NCI-H1436 treated with DMSO at 0.1 percent for 48 hours (cell line): Measurements from ENCODE around the gene RCSD1.

Source experiments
- DNase-seq: peaks from one replicate; lab custom pipeline; 2025; lab: John Stamatoyannopoulos, UW

RCSD1 gene

GRCh38 chr1:167746013-167746672, 116.1 kb downstream of the RCSD1 start:
- no peak for DNase-seq

- no peak for DNase-seq
Observed at GRCh38 chr1:167746988-167747655, 117.1 kb downstream of the RCSD1 start.

- no peak for DNase-seq
Observed at GRCh38 chr1:167747988-167748387, 118.0 kb downstream of the RCSD1 start.

- no peak for DNase-seq
Observed at GRCh38 chr1:167748906-167749305, 118.9 kb downstream of the RCSD1 start.

GRCh38 chr1:167749741-167750140, 119.7 kb downstream of the RCSD1 start:
- DNase-seq: no peak

- DNase-seq: no peak
Observed at GRCh38 chr1:167750641-167751040, 120.6 kb downstream of the RCSD1 start.

GRCh38 chr1:167751676-167752075, 121.6 kb downstream of the RCSD1 start:
- no peak for DNase-seq

- DNase-seq: no peak
Observed at GRCh38 chr1:167752219-167752985, 122.4 kb downstream of the RCSD1 start.

- DNase-seq: no peak
Observed at GRCh38 chr1:167755654-167756053, 125.6 kb downstream of the RCSD1 start.
